Endothelial cell of umbilical vein (primary cell): ENCODE data around the gene SLC25A17. TPM values are rescaled to one million over a fixed set of nuclear protein-coding genes. Genes with fewer than 3 reads are reported as not detected.

Experiments
- BruUV-seq: library from RNA; stranded (reverse); fragments of 400-500 nt; replicated peaks from 2 replicates; lab custom pipeline; 2021; lab: Mats Ljungman, UMichigan
- CTCF ChIA-PET: fragments of 300-600, 350-600 bp; sonication (Branson Sonifier 250); formaldehyde crosslinking; loops from one replicate; lab custom pipeline; 2021; ENCODE audit warnings: antibody characterized with exemption, inconsistent platforms; lab: Charles Lee
- POLR2A ChIA-PET: fragments of 300-600, 350-600 bp; sonication (Branson Sonifier 250); formaldehyde crosslinking; loops from one replicate; lab custom pipeline; 2021; ENCODE audit warnings: antibody characterized with exemption, inconsistent platforms; lab: Charles Lee
- DNase-seq: peaks from one replicate; pipeline ENCODE4 v3.0.0-alpha.2; 2011; ENCODE audit warnings: low read depth, low spot score
- FAIRE-seq: peaks from 2 replicates; lab custom pipeline; 2011; peaks lifted over from hg19 to GRCh38; lab: Jason Lieb, UNC
- H2AFZ ChIP-seq: 2 replicates; pipeline ENCODE4 v1.6.0; 2012; ENCODE audit warnings: low read depth, low read length, control low read depth, inconsistent platforms
- H3K27ac ChIP-seq: 2 replicates; pipeline ENCODE4 v1.5.1; 2011; ENCODE audit warnings: low read depth, mild to moderate bottlenecking, control low read depth, low read length, moderate library complexity; ENCODE audit not compliant: insufficient read depth
- H3K27me3 ChIP-seq, 2 experiments: 2 replicates each; pipeline versions ENCODE4 v1.6.0 to v1.6.1; 2011; ENCODE audit warnings: low read length in 2 of 2, mixed read lengths in 1 of 2; ENCODE audit not compliant: control insufficient read depth in 2 of 2, insufficient read depth in 2 of 2
- H3K36me3 ChIP-seq, 2 experiments: 2 replicates in 1 of 2; 3 replicates in 1 of 2; pipeline ENCODE4 v1.5.1; 2011; ENCODE audit warnings: low read length in 2 of 2, mild to moderate bottlenecking in 1 of 2, moderate library complexity in 1 of 2; ENCODE audit not compliant: control insufficient read depth in 2 of 2, insufficient read depth in 2 of 2; ENCODE audit errors: extremely low read depth in 1 of 2
- H3K4me1 ChIP-seq: 3 replicates; pipeline ENCODE4 v1.5.1; 2011; ENCODE audit warnings: mild to moderate bottlenecking, low read length; ENCODE audit not compliant: control insufficient read depth, insufficient read depth; ENCODE audit errors: extremely low read depth
- H3K4me2 ChIP-seq: 2 replicates; pipeline ENCODE4 v1.6.1; 2011; ENCODE audit warnings: low read length, control low read depth, mixed read lengths; ENCODE audit not compliant: insufficient read depth
- H3K4me3 ChIP-seq, 3 experiments: fragments of 200-600 bp in 1 of 3; sonication (generic), shearing (Covaris generic) in 1 of 3; replicated peaks in 1 of 3; 2 replicates each; pipeline ENCODE4 v1.5.1; 2011 to 2016; ENCODE audit warnings: control low read depth in 3 of 3, low read length in 3 of 3, mild to moderate bottlenecking in 2 of 3, inconsistent platforms in 1 of 3, low read depth in 1 of 3, moderate library complexity in 1 of 3; ENCODE audit not compliant: insufficient read depth in 1 of 3
- H3K79me2 ChIP-seq: 2 replicates; pipeline ENCODE4 v1.6.0; 2012; ENCODE audit warnings: low read length, inconsistent platforms; ENCODE audit not compliant: control insufficient read depth, insufficient read depth
- H3K9ac ChIP-seq: replicated peaks from 2 replicates; pipeline ENCODE3; 2011; ENCODE audit warnings: low read length, control low read depth; ENCODE audit not compliant: insufficient read depth; ENCODE audit errors: extremely low read depth
- H3K9me1 ChIP-seq: replicated peaks from 3 replicates; pipeline ENCODE4 v1.6.0; 2011; ENCODE audit warnings: mild to moderate bottlenecking, low read length; ENCODE audit not compliant: control insufficient read depth, insufficient read depth; ENCODE audit errors: extremely low read depth
- H3K9me3 ChIP-seq: replicated peaks from 2 replicates; pipeline ENCODE4 v1.5.1; 2012; ENCODE audit warnings: low read length, inconsistent platforms; ENCODE audit not compliant: control insufficient read depth, insufficient read depth
- H4K20me1 ChIP-seq: replicated peaks from 2 replicates; pipeline ENCODE3; 2011; ENCODE audit warnings: mild to moderate bottlenecking, low read length; ENCODE audit not compliant: control insufficient read depth, insufficient read depth; ENCODE audit errors: extremely low read depth
- EZH2 ChIP-seq: IDR thresholded peaks from 2 replicates; pipeline ENCODE4 v1.6.1; 2012; ENCODE audit warnings: borderline replicate concordance, low read depth, mild to moderate bottlenecking, moderate library complexity, low read length, inconsistent platforms; ENCODE audit not compliant: severe bottlenecking
- FOS ChIP-seq: IDR thresholded peaks from 2 replicates; pipeline ENCODE4 v1.6.1; 2011; ENCODE audit warnings: mild to moderate bottlenecking, low read length, moderate library complexity, borderline replicate concordance; ENCODE audit not compliant: insufficient read depth
- GATA2 ChIP-seq: IDR thresholded peaks from 2 replicates; pipeline ENCODE4 v1.7.0; 2011; ENCODE audit warnings: low read depth, mild to moderate bottlenecking, moderate library complexity, mixed read lengths, low read length; ENCODE audit not compliant: insufficient read length, insufficient read depth
- JUN ChIP-seq: IDR thresholded peaks from 2 replicates; pipeline ENCODE4 v1.6.1; 2011; ENCODE audit warnings: borderline replicate concordance, low read depth; ENCODE audit not compliant: insufficient read length, insufficient read depth
- MYC ChIP-seq: IDR thresholded peaks from one replicate; pipeline ENCODE4 v1.6.1; 2011; ENCODE audit warnings: mild to moderate bottlenecking, low read depth, low read length
- POLR2A ChIP-seq: IDR thresholded peaks from 2 replicates; pipeline ENCODE4 v1.6.1; 2012; ENCODE audit warnings: low read depth, mild to moderate bottlenecking, control low read depth, low read length
- POLR2AphosphoS5 ChIP-seq: IDR thresholded peaks from 2 replicates; pipeline ENCODE4 v1.6.1; 2012; ENCODE audit warnings: low read depth, mild to moderate bottlenecking, control low read depth, low read length, moderate library complexity; ENCODE audit not compliant: insufficient read depth
- dilution Hi-C: fragments of 300-500 bp; cut with MboI; formaldehyde crosslinking; loops from one replicate; pipeline ENCODE4 v1.15.0; 2019; ENCODE audit warnings: low sequenced_read_pairs; ENCODE audit not compliant: extremely low pct_ligation_motif_present
- intact Hi-C: fragments of 100-400 bp; cut with micrococcal nuclease; formaldehyde crosslinking; loops from one replicate; pipeline ENCODE4 v1.10.0; 2022
- polyA plus RNA-seq, 4 experiments: library from polyadenylated mRNA; depleted of rRNA in 3 of 4; stranded (reverse) in 3 of 4; unstranded in 1 of 4; fragments of >200 nt; gene quantifications; 2 replicates each; pipeline versions ENCODE4 v1.2.1 to v1.2.3, GENCODE V29; 2011 to 2012; ENCODE audit warnings: missing spikeins in 1 of 4
- total RNA-seq: library from RNA; stranded (reverse); gene quantifications from 2 replicates; pipeline ENCODE4 v1.2.3, GENCODE V29; 2021
- TF ChIP-seq, protein P1 (sequence below), 2 donors: IDR thresholded peaks; 1 replicate in 1 of 2; 2 replicates in 1 of 2; pipeline ENCODE4 v1.5.1; 2011; ENCODE audit warnings: low read length in 2 of 2, mild to moderate bottlenecking in 2 of 2, moderate library complexity in 2 of 2, control low read depth in 1 of 2, inconsistent platforms in 1 of 2, low read depth in 1 of 2; ENCODE audit not compliant: insufficient read depth in 1 of 2; ENCODE audit errors: extremely low read depth in 1 of 2
- TF ChIP-seq, protein P2 (sequence below): IDR thresholded peaks from 2 replicates; pipeline ENCODE4 v1.6.1; 2011; ENCODE audit not compliant: insufficient read depth, insufficient read length

SLC25A17 gene
- total and polyA plus RNA-seq, 2 donors (not counting 3 experiments of a cell fraction or from before 2014, with no cell fraction given), result 12.2 to 25.8 TPM

DNA sequence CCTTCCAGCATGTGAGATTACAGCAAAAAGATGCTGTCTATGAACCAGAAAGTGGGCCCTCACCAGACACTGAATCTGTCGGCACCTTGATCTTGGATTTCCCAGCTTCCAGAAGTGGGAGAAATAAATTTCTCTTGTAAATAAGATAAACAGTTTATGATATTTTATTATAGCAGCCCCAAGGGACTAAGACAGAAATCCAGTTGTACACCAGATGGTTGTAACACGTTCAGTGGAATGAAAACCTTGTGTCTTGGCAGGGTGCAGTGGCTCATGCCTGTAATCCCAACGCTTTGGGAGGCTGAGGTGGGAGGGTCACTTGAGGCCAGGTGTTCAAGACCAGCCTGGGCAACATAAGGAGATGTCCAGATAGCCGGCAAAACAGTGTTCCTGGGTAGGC, 78.0 kb downstream of the SLC25A17 start:
- Histone ChIP-seq H3K27ac (no peak overlapping the region), H3K4me1 (peaks cover 6% of the 10 kb centered on the region), H3K79me2 (no peaks in the 10 kb centered on the region), H3K4me2 (no peak overlapping the region), H4K20me1 (no peaks in the 10 kb centered on the region), H3K4me3 (no peak overlapping the region), H2AFZ (no peak overlapping the region), H3K9me1 (no peaks in the 10 kb centered on the region), H3K9ac (no peak overlapping the region), H3K27me3 (no peaks in the 10 kb centered on the region), H3K9me3 (no peaks in the 10 kb centered on the region), H3K36me3 (no peaks in the 10 kb centered on the region)
- no peak for FAIRE-seq
- dilution Hi-C loops, result no loop called here
- ChIA-PET POLR2A (no interaction called here), CTCF (interaction anchor here (1.2 to 1.4 kb wide), 2 partner anchors 16 to 58 kb away, joined by 4 to 5 read pairs; no protein-coding TSS in a partner anchor)
- intact Hi-C loops, result no loop called here
- no TSS peak for BruUV-seq
- no peak for DNase-seq
- no peak for TF ChIP-seq MYC
- no peak for TF ChIP-seq FOS
- no peak for TF ChIP-seq POLR2A
- TF ChIP-seq, protein P1, sequence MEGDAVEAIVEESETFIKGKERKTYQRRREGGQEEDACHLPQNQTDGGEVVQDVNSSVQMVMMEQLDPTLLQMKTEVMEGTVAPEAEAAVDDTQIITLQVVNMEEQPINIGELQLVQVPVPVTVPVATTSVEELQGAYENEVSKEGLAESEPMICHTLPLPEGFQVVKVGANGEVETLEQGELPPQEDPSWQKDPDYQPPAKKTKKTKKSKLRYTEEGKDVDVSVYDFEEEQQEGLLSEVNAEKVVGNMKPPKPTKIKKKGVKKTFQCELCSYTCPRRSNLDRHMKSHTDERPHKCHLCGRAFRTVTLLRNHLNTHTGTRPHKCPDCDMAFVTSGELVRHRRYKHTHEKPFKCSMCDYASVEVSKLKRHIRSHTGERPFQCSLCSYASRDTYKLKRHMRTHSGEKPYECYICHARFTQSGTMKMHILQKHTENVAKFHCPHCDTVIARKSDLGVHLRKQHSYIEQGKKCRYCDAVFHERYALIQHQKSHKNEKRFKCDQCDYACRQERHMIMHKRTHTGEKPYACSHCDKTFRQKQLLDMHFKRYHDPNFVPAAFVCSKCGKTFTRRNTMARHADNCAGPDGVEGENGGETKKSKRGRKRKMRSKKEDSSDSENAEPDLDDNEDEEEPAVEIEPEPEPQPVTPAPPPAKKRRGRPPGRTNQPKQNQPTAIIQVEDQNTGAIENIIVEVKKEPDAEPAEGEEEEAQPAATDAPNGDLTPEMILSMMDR (IDR thresholded peaks at IDR 0.05; ENCODE audit: extremely low read depth in 1 of 2, insufficient read depth in 1 of 2, low read depth in 1 of 2, low read length in 2 of 2), result no peak
- no peak for TF ChIP-seq GATA2
- no peak for TF ChIP-seq JUN
- TF ChIP-seq, protein P2, sequence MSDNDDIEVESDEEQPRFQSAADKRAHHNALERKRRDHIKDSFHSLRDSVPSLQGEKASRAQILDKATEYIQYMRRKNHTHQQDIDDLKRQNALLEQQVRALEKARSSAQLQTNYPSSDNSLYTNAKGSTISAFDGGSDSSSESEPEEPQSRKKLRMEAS, result no peak
- no peak for TF ChIP-seq POLR2AphosphoS5
- no peak for TF ChIP-seq EZH2
